Stimulated activated naive CD8-positive, alpha-beta T cell treated with anti-CD3 and anti-CD28 coated beads, Interleukin-15, Interleukin-2, amounts not matched to agents 100 ng/mL and 50 ng/mL, for 24 hours (primary cell): Measurements from ENCODE around the gene TPST1.

Experiments
- H3K27ac Mint-ChIP-seq: one replicate; pipeline ENCODE4 v1.8.0; 2021; ENCODE audit warnings: mild to moderate bottlenecking, mixed read lengths
- H3K27me3 Mint-ChIP-seq: one replicate; pipeline ENCODE4 v1.8.0; 2021; ENCODE audit warnings: mixed read lengths
- H3K36me3 Mint-ChIP-seq: one replicate; pipeline ENCODE4 v1.8.0; 2021; ENCODE audit warnings: low read depth, mixed read lengths
- H3K4me1 Mint-ChIP-seq: one replicate; pipeline ENCODE4 v1.8.0; 2021; ENCODE audit warnings: low read depth, mixed read lengths
- H3K4me3 Mint-ChIP-seq: one replicate; pipeline ENCODE4 v1.8.0; 2021; ENCODE audit warnings: mild to moderate bottlenecking, mixed read lengths
- H3K9me3 Mint-ChIP-seq: one replicate; pipeline ENCODE4 v1.8.0; 2021; ENCODE audit warnings: mixed read lengths

Gene TPST1

GRCh38 chr7:66239467-66239856 lies 34.3 kb downstream of the TPST1 start:
- Mint-ChIP-seq H3K4me1 (no peaks in the 10 kb centered on the region), H3K27me3 (no peaks in the 10 kb centered on the region), H3K4me3 (no peak overlapping the region), H3K36me3 (peaks cover 4% of the 10 kb centered on the region), H3K9me3 (no peaks in the 10 kb centered on the region), H3K27ac (no peak overlapping the region)

- no peaks in the 10 kb centered on the region for H3K9me3 Mint-ChIP-seq
- no peaks in the 10 kb centered on the region for H3K27me3 Mint-ChIP-seq
- no peak overlapping the region for H3K4me3 Mint-ChIP-seq
- H3K4me1 Mint-ChIP-seq: no peaks in the 10 kb centered on the region
- H3K36me3 Mint-ChIP-seq: no peaks in the 10 kb centered on the region
- H3K27ac Mint-ChIP-seq: no peak overlapping the region
These were observed 39.9 kb downstream of the TPST1 start for GRCh38 chr7:66245008-66245407.

GRCh38 chr7:66246554-66247171 lies 41.5 kb downstream of the TPST1 start:
- H3K9me3 Mint-ChIP-seq: no peaks in the 10 kb centered on the region
- H3K4me1 Mint-ChIP-seq: no peaks in the 10 kb centered on the region
- no peaks in the 10 kb centered on the region for H3K27me3 Mint-ChIP-seq
- no peak overlapping the region for H3K27ac Mint-ChIP-seq
- H3K36me3 Mint-ChIP-seq: no peaks in the 10 kb centered on the region
- no peak overlapping the region for H3K4me3 Mint-ChIP-seq

GRCh38 chr7:66247380-66248078 lies 42.4 kb downstream of the TPST1 start:
- H3K27ac Mint-ChIP-seq: no peak overlapping the region
- H3K36me3 Mint-ChIP-seq: no peaks in the 10 kb centered on the region
- H3K9me3 Mint-ChIP-seq: no peaks in the 10 kb centered on the region
- no peak overlapping the region for H3K4me3 Mint-ChIP-seq
- no peaks in the 10 kb centered on the region for H3K27me3 Mint-ChIP-seq
- no peaks in the 10 kb centered on the region for H3K4me1 Mint-ChIP-seq

- Mint-ChIP-seq H3K36me3 (no peaks in the 10 kb centered on the region), H3K4me3 (no peak overlapping the region), H3K27me3 (no peaks in the 10 kb centered on the region), H3K4me1 (no peaks in the 10 kb centered on the region), H3K9me3 (no peaks in the 10 kb centered on the region), H3K27ac (no peak overlapping the region)
These were observed 45.6 kb downstream of the TPST1 start for GRCh38 chr7:66250711-66251110.

DNA sequence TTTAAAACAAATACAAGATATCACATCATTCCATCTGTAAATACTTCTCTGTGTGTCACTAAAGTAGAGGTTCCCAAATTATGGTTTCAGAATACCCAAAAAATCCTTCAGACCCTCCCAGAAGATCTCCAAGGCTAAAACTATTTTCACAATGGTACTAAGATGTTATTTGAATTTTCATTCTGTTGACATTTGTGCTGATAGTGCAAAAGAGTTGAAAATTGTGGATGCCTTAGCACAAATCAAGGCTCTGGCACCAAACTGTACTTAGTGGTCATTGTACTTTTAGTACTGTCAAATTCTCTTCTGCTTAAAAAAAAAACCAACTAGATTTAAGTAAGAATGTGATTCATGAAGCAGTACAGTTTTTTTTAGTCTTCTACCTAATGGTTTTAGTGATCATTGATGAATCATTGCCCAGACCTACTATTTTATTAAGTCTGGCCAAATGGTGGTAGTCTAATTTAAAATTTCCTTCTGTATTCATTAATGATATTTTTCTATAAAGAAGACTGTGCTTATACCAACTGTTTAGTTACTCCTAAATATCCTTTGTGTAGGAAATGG lies 50.5 kb downstream of the TPST1 start:
- H3K36me3 Mint-ChIP-seq: no peaks in the 10 kb centered on the region
- no peak overlapping the region for H3K27ac Mint-ChIP-seq
- peaks cover 2% of the 10 kb centered on the region for H3K4me1 Mint-ChIP-seq
- no peak overlapping the region for H3K4me3 Mint-ChIP-seq
- no peaks in the 10 kb centered on the region for H3K9me3 Mint-ChIP-seq
- no peaks in the 10 kb centered on the region for H3K27me3 Mint-ChIP-seq

DNA sequence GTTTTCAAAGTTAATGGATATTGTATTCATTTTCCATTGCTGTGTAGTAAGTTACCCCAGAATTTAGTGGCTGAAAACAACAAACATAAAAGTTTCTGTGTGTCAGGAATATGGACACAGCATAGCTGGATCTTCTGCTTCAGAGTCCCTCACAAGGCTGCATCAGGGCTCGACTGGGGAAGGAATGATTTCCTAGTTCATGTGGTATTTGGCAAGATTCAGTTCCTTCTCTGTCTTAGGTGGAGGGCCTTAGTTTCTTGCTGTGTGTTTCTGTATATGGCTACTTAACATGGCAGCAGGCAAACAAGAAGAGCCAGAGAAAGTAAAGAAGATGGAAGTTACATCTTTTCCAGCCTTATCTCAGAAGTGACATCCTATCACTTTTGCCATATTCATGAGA lies 51.1 kb downstream of the TPST1 start:
- H3K27me3 Mint-ChIP-seq: no peaks in the 10 kb centered on the region
- no peak overlapping the region for H3K4me3 Mint-ChIP-seq
- H3K27ac Mint-ChIP-seq: no peak overlapping the region
- no peaks in the 10 kb centered on the region for H3K9me3 Mint-ChIP-seq
- H3K4me1 Mint-ChIP-seq: peaks cover 2% of the 10 kb centered on the region
- no peaks in the 10 kb centered on the region for H3K36me3 Mint-ChIP-seq

DNA sequence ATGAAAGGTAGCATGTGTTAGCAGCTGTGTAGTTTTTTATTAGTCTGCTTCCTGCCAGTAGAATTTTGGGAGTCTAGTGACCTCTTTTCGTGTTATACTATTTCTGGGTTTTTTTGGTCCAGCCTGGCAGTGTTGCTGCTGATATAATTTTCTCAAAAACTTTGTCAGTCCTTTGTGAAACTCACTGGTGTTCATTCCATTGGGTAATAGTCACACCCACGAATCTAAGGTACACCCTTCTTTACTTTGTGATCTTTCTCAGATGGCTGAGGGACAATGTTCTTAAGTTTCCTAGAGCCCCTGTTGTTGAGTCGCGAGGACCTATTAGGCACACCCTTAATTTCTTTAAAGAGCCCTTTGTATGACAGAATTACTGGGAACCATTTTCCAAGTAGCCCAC lies 52.3 kb downstream of the TPST1 start:
- no peaks in the 10 kb centered on the region for H3K36me3 Mint-ChIP-seq
- no peaks in the 10 kb centered on the region for H3K9me3 Mint-ChIP-seq
- peaks cover 2% of the 10 kb centered on the region for H3K4me1 Mint-ChIP-seq
- H3K27me3 Mint-ChIP-seq: no peaks in the 10 kb centered on the region
- H3K4me3 Mint-ChIP-seq: no peak overlapping the region
- no peak overlapping the region for H3K27ac Mint-ChIP-seq

DNA sequence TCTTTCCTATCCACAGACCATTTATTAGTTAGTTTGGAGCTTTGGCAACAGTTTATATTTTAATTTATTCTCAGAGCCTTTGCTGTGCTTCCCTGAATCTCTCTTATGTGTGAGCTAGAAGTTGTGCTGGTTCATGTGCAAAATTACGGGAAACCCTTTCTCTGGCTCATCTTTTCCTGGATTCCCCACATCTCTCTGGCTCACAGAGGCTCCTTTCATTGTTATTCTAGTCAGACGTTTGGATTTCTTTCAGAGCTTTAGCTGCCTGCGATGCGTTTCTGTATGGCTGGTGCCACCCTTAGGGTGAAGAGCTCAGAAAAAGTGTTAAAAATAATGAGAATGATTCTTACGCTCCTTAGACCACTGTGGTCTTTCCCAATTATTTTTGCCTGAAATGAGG lies 53.3 kb downstream of the TPST1 start:
- Mint-ChIP-seq H3K27ac (no peak overlapping the region), H3K36me3 (peaks cover 2% of the 10 kb centered on the region), H3K4me3 (no peak overlapping the region), H3K4me1 (peaks cover 2% of the 10 kb centered on the region), H3K9me3 (peaks cover under 1% of the 10 kb centered on the region), H3K27me3 (no peaks in the 10 kb centered on the region)

DNA sequence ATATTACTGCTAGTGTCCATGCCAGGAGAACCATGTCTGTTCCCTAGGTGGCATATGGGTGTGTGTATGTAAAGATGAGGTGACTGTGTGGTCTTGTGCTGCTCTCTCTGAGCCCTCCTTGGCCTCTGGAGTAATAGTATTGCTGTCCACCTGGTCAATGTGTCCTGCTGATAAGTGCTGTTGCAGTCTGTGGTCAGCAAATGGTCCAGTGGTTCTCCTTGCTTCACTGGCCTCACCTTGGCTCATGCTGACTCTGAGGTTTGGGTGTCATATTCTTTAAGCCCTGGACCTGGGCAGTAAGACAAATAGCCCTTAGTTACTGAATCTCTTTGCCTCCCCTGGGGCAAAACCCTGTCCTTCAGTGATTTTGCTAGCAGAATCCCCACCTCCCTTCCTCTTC lies 56.8 kb downstream of the TPST1 start:
- H3K9me3 Mint-ChIP-seq: peaks cover 21% of the 10 kb centered on the region
- no peak overlapping the region for H3K27ac Mint-ChIP-seq
- no peaks in the 10 kb centered on the region for H3K27me3 Mint-ChIP-seq
- peaks cover 2% of the 10 kb centered on the region for H3K4me1 Mint-ChIP-seq
- peaks cover 12% of the 10 kb centered on the region for H3K36me3 Mint-ChIP-seq
- no peak overlapping the region for H3K4me3 Mint-ChIP-seq

DNA sequence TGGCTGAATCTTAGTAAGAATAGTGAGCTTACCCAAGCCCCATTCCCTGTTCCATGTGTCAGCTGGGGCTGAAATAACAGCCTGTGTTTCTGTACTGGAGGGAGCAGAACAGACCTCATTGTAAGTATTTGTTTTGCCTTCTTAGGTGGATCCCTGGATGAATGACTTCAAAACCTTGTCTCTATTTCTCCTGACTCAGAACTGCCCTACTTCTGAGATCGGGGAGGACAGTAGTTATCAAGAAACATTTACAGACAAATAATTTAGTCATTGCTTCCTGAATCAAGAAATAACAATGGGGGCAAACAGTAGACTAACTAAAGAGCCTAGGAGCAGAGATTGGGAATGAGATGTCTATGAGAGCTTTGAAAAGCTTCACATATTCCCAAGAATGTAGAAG lies 58.8 kb downstream of the TPST1 start:
- Mint-ChIP-seq H3K9me3 (peaks cover 21% of the 10 kb centered on the region), H3K27me3 (no peaks in the 10 kb centered on the region), H3K27ac (no peak overlapping the region), H3K4me3 (no peak overlapping the region), H3K4me1 (no peaks in the 10 kb centered on the region), H3K36me3 (peaks cover 12% of the 10 kb centered on the region)

DNA sequence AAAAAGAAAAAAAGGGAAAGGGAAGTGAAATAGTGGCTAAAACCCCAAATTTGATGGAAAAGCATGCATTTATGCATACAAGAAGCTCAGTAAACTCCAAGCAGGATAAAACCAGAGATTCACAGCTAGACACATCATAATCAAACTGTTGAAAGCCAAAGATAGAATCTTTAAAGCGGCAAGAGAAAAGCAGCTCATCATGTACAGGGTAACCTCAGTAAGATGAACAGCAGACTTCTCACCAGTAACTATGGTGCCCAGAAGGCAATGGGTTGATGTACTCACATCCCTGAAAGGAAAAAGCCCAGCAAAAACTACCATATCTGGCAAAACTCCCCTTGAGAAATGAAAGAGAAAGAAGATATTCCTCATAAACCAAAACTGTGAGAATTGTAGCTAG lies 60.4 kb downstream of the TPST1 start:
- H3K27me3 Mint-ChIP-seq: no peaks in the 10 kb centered on the region
- H3K27ac Mint-ChIP-seq: no peak overlapping the region
- H3K36me3 Mint-ChIP-seq: peaks cover 12% of the 10 kb centered on the region
- H3K4me3 Mint-ChIP-seq: no peak overlapping the region
- peaks cover 21% of the 10 kb centered on the region for H3K9me3 Mint-ChIP-seq
- H3K4me1 Mint-ChIP-seq: no peaks in the 10 kb centered on the region

- Mint-ChIP-seq H3K27me3 (no peaks in the 10 kb centered on the region), H3K9me3 (peaks cover 25% of the 10 kb centered on the region), H3K4me3 (no peak overlapping the region), H3K4me1 (no peaks in the 10 kb centered on the region), H3K27ac (no peak overlapping the region), H3K36me3 (peaks cover 12% of the 10 kb centered on the region)
These were observed 62.1 kb downstream of the TPST1 start for GRCh38 chr7:66267249-66267648.

DNA sequence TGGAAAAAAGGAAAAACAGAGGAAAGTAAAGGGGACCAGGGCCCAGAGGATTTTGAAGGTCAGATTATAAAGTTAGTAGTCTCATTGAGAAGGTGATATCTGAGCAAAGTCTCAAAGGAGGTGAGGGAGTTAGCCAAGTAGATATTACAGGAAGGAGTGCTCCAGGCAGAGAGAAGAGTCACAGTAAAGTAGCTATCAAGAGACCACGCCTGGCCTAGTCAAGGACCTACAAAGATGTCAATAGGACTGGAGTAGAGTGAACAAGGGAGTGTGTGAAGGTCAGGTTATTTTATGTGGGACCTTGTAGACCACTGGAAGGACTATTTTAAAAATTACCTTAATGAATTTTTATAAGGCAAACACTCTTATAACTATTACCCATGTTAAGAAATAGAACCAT lies 64.8 kb downstream of the TPST1 start:
- Mint-ChIP-seq H3K27ac (no peak overlapping the region), H3K4me1 (no peaks in the 10 kb centered on the region), H3K9me3 (peaks cover 16% of the 10 kb centered on the region), H3K36me3 (peaks cover 2% of the 10 kb centered on the region), H3K27me3 (no peaks in the 10 kb centered on the region), H3K4me3 (no peak overlapping the region)

DNA sequence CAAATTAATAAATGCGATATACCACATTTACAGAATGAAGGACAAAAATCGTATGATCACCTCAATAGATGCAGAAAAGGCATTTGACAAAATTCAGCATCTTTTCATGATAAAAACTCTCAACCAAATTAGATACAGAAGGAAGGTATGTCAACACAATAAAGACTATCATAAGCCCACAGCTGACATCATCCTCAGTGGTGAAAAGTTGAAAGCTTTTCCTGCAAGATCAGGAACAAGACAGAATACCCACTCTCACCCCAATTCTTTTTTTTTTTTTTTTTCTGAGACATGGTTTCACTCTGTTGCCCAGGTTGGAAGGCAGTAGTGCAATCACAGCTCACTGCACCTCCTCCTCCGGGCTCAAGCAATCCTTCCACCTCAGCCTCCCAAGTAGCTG lies 67.2 kb downstream of the TPST1 start:
- Mint-ChIP-seq H3K4me1 (no peaks in the 10 kb centered on the region), H3K4me3 (no peak overlapping the region), H3K27ac (no peak overlapping the region), H3K9me3 (peaks cover 4% of the 10 kb centered on the region), H3K36me3 (no peaks in the 10 kb centered on the region), H3K27me3 (no peaks in the 10 kb centered on the region)

DNA sequence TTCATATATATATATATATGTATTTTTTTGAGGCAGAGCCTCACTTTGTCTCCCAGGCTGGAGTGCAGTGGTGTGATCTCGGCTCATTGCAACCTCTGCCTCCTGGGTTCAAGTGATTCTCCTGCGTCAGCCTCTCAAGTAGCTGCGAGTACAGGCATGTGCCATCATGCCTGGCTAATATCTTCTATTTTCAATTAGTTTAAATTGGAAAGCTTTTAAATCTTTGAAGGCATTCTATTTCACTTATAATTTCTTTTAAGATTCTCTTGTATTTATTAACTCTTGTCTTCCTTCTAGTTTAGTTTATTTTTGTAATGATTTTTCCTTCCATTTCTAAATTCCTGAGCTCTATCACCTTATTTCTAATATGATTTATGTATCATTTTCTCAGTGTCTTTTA lies 71.2 kb downstream of the TPST1 start:
- Mint-ChIP-seq H3K4me3 (no peak overlapping the region), H3K9me3 (peaks cover 2% of the 10 kb centered on the region), H3K4me1 (no peaks in the 10 kb centered on the region), H3K36me3 (no peaks in the 10 kb centered on the region), H3K27ac (no peak overlapping the region), H3K27me3 (no peaks in the 10 kb centered on the region)
